Smooth muscle cell (in vitro differentiated cells): ENCODE results near the gene SLC12A4. TPM values are rescaled to one million over a fixed set of nuclear protein-coding genes. Genes with fewer than 3 reads are reported as not detected.

ENCODE experiments used
- DNase-seq: peaks from one replicate; lab custom pipeline; 2025; ENCODE audit not compliant: unreplicated experiment; lab: John Stamatoyannopoulos, UW
- H2AFZ ChIP-seq: fragments of 200-600 bp; sonication (generic); 2 replicates; pipeline ENCODE4 v1.6.0; 2016; ENCODE audit warnings: antibody characterized with exemption, low read depth, mild to moderate bottlenecking
- H3F3A ChIP-seq: fragments of 200-600 bp; sonication (generic); 2 replicates; pipeline ENCODE4 v1.6.0; 2017; ENCODE audit warnings: antibody characterized with exemption, low read depth
- H3K27ac ChIP-seq: fragments of 200-600 bp; sonication (generic); 2 replicates; pipeline ENCODE4 v1.5.1; 2016; ENCODE audit warnings: low read depth, mild to moderate bottlenecking
- H3K27me3 ChIP-seq: fragments of 200-600 bp; sonication (generic); 2 replicates; pipeline ENCODE4 v1.6.1; 2016; ENCODE audit warnings: low read depth, mild to moderate bottlenecking
- H3K36me3 ChIP-seq: fragments of 200-600 bp; sonication (generic); 2 replicates; pipeline ENCODE4 v1.5.1; 2016; ENCODE audit warnings: low read depth
- H3K4me1 ChIP-seq: fragments of 200-600 bp; sonication (generic); 2 replicates; pipeline ENCODE4 v1.5.1; 2016; ENCODE audit warnings: low read depth
- H3K4me2 ChIP-seq: fragments of 200-600 bp; sonication (generic); 2 replicates; pipeline ENCODE4 v1.6.0; 2016; ENCODE audit warnings: mild to moderate bottlenecking
- H3K4me3 ChIP-seq: fragments of 200-600 bp; sonication (generic); 2 replicates; pipeline ENCODE4 v1.5.1; 2016; ENCODE audit warnings: mild to moderate bottlenecking
- H3K79me2 ChIP-seq: fragments of 200-600 bp; sonication (generic); 2 replicates; pipeline ENCODE4 v1.6.0; 2016; ENCODE audit warnings: low read depth, mild to moderate bottlenecking
- H3K9ac ChIP-seq: fragments of 200-600 bp; sonication (generic); 2 replicates; pipeline ENCODE4 v1.6.0; 2016; ENCODE audit warnings: low read depth
- H3K9me3 ChIP-seq: fragments of 200-600 bp; sonication (generic); replicated peaks from 2 replicates; pipeline ENCODE4 v1.5.1; 2016; ENCODE audit warnings: low read depth
- H4K20me1 ChIP-seq: fragments of 200-600 bp; sonication (generic); 2 replicates; pipeline ENCODE4 v1.6.0; 2016; ENCODE audit warnings: low read depth
- WGBS: methylation state at CpG from one replicate; pipeline ENCODE4 v1.1.7; 2016; ENCODE audit warnings: low lambda C conversion rate; 5-methylcytosine and 5-hydroxymethylcytosine counted together
- polyA plus RNA-seq: library from polyadenylated mRNA; unstranded; fragments of >200 nt; fragmentation: Nextera tagmentation; extraction: Ambion mirVana; gene quantifications from 2 replicates; pipeline ENCODE4 v1.2.1, GENCODE V29; 2016
- total RNA-seq: library from RNA; depleted of rRNA; stranded (reverse); fragments of >200 nt; gene quantifications from 2 replicates; pipeline ENCODE4 v1.2.3, GENCODE V29; 2014
- TF ChIP-seq, protein P1 (sequence below): fragments of 200-600 bp; sonication (generic); IDR thresholded peaks from 2 replicates; pipeline ENCODE4 v1.5.1; 2017; ENCODE audit warnings: borderline replicate concordance, mild to moderate bottlenecking, antibody characterized with exemption; ENCODE audit not compliant: insufficient read depth, poor library complexity, severe bottlenecking

SLC12A4 gene
- total and polyA plus RNA-seq, 2 experiments from 2014 or later = 47.7 to 92.4 TPM

DNA sequence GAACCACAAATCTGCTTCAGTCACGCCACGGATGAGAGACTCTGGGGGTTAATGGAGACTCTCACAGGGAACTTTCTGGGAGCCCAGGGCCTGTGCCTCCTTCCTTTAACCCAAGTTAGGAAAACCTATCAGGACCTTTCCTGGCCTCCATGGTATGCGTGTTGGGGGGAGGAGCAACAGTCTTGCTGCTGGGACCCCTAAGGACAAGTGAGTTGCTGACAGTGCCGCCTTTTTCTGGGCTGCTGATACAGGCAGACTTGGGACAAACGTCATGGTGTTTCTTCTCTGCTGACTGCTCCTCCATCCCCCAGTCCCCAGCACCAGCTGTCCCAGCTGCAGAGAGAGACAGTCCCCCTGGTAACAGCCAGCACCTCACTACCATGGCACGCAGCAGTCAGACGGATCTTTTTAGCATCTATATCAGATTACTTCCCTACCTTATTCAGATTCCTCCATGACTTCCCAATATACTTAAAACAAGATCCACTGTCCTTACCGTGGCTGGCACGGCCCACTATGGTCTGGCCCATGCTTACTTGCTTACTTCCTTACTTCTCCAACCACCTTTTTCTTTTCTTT is 40.8 kb upstream of the SLC12A4 start:
- WGBS = 81% methylated on average over 9 of the region's 9 CpGs
- Histone ChIP-seq H2AFZ (no peak overlapping the region), H3K4me2 (no peak overlapping the region), H3K27ac (no peak overlapping the region), H3K4me1 (no peaks in the 10 kb centered on the region), H3K27me3 (no peaks in the 10 kb centered on the region), H3K9me3 (no peaks in the 10 kb centered on the region), H3K36me3 (no peaks in the 10 kb centered on the region), H3K9ac (no peak overlapping the region), H3K4me3 (no peak overlapping the region), H3K79me2 (no peaks in the 10 kb centered on the region), H3F3A (no peaks in the 10 kb centered on the region), H4K20me1 (no peaks in the 10 kb centered on the region)
- no peak for DNase-seq
- TF ChIP-seq, protein P1, sequence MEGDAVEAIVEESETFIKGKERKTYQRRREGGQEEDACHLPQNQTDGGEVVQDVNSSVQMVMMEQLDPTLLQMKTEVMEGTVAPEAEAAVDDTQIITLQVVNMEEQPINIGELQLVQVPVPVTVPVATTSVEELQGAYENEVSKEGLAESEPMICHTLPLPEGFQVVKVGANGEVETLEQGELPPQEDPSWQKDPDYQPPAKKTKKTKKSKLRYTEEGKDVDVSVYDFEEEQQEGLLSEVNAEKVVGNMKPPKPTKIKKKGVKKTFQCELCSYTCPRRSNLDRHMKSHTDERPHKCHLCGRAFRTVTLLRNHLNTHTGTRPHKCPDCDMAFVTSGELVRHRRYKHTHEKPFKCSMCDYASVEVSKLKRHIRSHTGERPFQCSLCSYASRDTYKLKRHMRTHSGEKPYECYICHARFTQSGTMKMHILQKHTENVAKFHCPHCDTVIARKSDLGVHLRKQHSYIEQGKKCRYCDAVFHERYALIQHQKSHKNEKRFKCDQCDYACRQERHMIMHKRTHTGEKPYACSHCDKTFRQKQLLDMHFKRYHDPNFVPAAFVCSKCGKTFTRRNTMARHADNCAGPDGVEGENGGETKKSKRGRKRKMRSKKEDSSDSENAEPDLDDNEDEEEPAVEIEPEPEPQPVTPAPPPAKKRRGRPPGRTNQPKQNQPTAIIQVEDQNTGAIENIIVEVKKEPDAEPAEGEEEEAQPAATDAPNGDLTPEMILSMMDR = no peak

DNA sequence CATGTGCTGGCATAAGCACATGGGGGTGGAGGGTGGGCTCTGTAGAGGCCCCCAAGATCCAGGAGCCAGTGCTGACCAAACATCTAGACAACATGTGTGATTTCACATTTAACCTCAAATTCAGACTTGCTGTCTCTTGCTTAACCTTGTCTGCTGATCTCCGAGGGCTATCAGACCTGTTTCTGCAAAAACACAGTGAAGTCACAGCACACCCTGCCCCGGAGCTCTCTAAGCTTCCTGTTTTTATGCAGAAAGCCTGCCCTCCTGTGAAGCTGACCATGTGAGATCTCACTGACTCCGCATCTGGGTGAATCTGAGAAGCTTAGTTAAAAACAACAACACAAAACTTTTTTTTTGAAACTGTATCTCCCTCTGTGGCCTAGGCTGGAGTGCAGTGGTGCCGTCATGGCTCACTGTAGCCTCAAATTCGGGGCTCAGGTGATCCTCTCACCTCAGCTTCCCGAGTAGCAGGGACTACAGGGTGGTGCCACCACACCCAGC is 37.4 kb upstream of the SLC12A4 start:
- no peaks in the 10 kb centered on the region for H3F3A ChIP-seq
- H3K27ac ChIP-seq = no peak overlapping the region
- no peak overlapping the region for H3K4me3 ChIP-seq
- H4K20me1 ChIP-seq = no peaks in the 10 kb centered on the region
- TF ChIP-seq, protein P1 = no peak
- DNase-seq = no peak
- 57% methylated on average over 6 of the region's 6 CpGs for WGBS
- H2AFZ ChIP-seq = no peak overlapping the region
- no peak overlapping the region for H3K9ac ChIP-seq
- H3K9me3 ChIP-seq = no peaks in the 10 kb centered on the region
- no peaks in the 10 kb centered on the region for H3K27me3 ChIP-seq
- no peaks in the 10 kb centered on the region for H3K79me2 ChIP-seq
- no peak overlapping the region for H3K4me2 ChIP-seq
- H3K36me3 ChIP-seq = no peaks in the 10 kb centered on the region
- H3K4me1 ChIP-seq = no peaks in the 10 kb centered on the region

DNA sequence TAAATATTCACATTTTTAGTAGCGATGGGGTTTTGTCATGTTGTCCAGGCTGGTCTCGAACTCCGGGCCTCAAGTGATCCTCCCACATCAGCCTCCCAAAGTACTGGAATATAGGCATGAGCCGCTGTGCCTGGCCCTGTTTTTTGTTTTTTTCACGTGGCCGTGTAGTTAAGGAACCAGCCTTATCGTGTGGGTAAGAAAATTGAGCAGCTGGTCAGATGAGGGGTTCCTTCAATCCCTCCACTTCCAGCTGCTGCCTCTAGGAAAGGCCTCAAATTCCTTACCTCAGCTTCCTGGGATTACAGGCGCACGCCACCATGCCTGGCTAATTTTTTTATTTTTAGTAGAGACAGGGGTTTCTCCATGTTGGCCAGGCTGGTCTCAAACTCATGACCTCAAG is 36.8 kb upstream of the SLC12A4 start:
- no peak overlapping the region for H3K9ac ChIP-seq
- H3K4me3 ChIP-seq = no peak overlapping the region
- no peaks in the 10 kb centered on the region for H3K36me3 ChIP-seq
- H3F3A ChIP-seq = no peaks in the 10 kb centered on the region
- no peaks in the 10 kb centered on the region for H4K20me1 ChIP-seq
- no peaks in the 10 kb centered on the region for H3K27me3 ChIP-seq
- no peaks in the 10 kb centered on the region for H3K4me1 ChIP-seq
- no peak overlapping the region for H2AFZ ChIP-seq
- DNase-seq = no peak
- no peaks in the 10 kb centered on the region for H3K79me2 ChIP-seq
- H3K4me2 ChIP-seq = no peak overlapping the region
- 91% methylated on average over 9 of the region's 9 CpGs for WGBS
- no peaks in the 10 kb centered on the region for H3K9me3 ChIP-seq
- H3K27ac ChIP-seq = no peak overlapping the region
- TF ChIP-seq, protein P1 = no peak

DNA sequence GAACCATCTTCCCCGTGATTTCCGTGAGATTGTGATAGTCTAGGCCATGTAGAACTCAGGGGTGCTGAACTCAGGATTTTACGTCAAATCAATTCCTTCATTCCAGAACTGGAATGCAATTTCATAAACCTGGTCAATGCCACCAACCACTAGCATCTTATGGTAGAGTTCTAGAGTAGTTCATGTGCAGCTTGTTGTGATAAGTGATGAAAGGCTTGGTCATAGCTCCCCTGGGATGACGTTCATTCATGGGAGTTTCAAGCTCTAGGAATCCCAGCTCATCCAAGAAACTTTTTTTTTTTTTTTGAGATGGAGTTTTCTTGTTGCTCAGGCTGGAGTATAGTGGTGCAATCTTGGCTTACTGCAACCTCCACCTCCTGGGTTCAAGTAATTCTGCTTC is 34.6 kb upstream of the SLC12A4 start:
- Histone ChIP-seq H3K27me3 (no peaks in the 10 kb centered on the region), H4K20me1 (no peaks in the 10 kb centered on the region), H3K4me3 (no peak overlapping the region), H3K36me3 (no peaks in the 10 kb centered on the region), H3K79me2 (no peaks in the 10 kb centered on the region), H3F3A (no peaks in the 10 kb centered on the region), H2AFZ (no peak overlapping the region), H3K4me1 (no peaks in the 10 kb centered on the region), H3K27ac (no peak overlapping the region), H3K9ac (no peak overlapping the region), H3K4me2 (no peak overlapping the region), H3K9me3 (no peaks in the 10 kb centered on the region)
- DNase-seq = no peak
- TF ChIP-seq, protein P1 = no peak
- WGBS = 85% methylated on average over 4 of the region's 4 CpGs
